SHP77 treated with DMSO at 0.1 percent for 48 hours (cell line): ENCODE results near the gene CPXM2.

Source experiments
- DNase-seq: peaks from one replicate; lab custom pipeline; 2025; lab: John Stamatoyannopoulos, UW

CPXM2 gene

GRCh38 chr10:123796736-123797135, 94.9 kb downstream of the CPXM2 start:
- no peak for DNase-seq

- no peak for DNase-seq
Measured at GRCh38 chr10:123795846-123796590, 95.6 kb downstream of the CPXM2 start.

- DNase-seq, result no peak
Measured at GRCh38 chr10:123795196-123795780, 96.3 kb downstream of the CPXM2 start.

- DNase-seq, result no peak
Measured at GRCh38 chr10:123792248-123792978, 99.2 kb downstream of the CPXM2 start.

- no peak for DNase-seq
Measured at GRCh38 chr10:123790132-123790885, 101.3 kb downstream of the CPXM2 start.

GRCh38 chr10:123788981-123789380, 102.6 kb downstream of the CPXM2 start:
- DNase-seq, result no peak

- DNase-seq, result no peak
Measured at GRCh38 chr10:123787566-123787965, 104.0 kb downstream of the CPXM2 start.

- no peak for DNase-seq
Measured at GRCh38 chr10:123786896-123787295, 104.7 kb downstream of the CPXM2 start.

- DNase-seq, result no peak
Measured at GRCh38 chr10:123786306-123786705, 105.3 kb downstream of the CPXM2 start.

- DNase-seq, result no peak
Measured at GRCh38 chr10:123784646-123785045, 107.0 kb downstream of the CPXM2 start.

- DNase-seq, result no peak
Measured at GRCh38 chr10:123784216-123784615, 107.4 kb downstream of the CPXM2 start.

GRCh38 chr10:123783296-123783695, 108.3 kb downstream of the CPXM2 start:
- DNase-seq, result no peak

GRCh38 chr10:123782549-123782948, 109.1 kb downstream of the CPXM2 start:
- DNase-seq, result no peak

GRCh38 chr10:123781956-123782500, 109.6 kb downstream of the CPXM2 start:
- no peak for DNase-seq

GRCh38 chr10:123781324-123781900, 110.2 kb downstream of the CPXM2 start:
- no peak for DNase-seq

GRCh38 chr10:123778719-123779517, 112.7 kb downstream of the CPXM2 start:
- no peak for DNase-seq

GRCh38 chr10:123777881-123778280, 113.7 kb downstream of the CPXM2 start:
- no peak for DNase-seq

GRCh38 chr10:123774132-123774742, 117.4 kb downstream of the CPXM2 start:
- DNase-seq, result no peak

GRCh38 chr10:123772645-123773508, 118.7 kb downstream of the CPXM2 start:
- no peak for DNase-seq
